Measurements from ENCODE around the gene MMS19.
"Not testable (repeated sequence)": the region's sequence is repeated elsewhere in the genome, so short reads cannot be mapped to it uniquely, and the experiment has no call there.

The MMS19 gene

GRCh38 chr10:97425964-97426775, 72.1 kb downstream of the MMS19 start, which contains the start of gene PGAM1:
Gene PGAM1, plus strand, starts transcription at chr10:97426191. Its CDS starts 117 bp downstream, at chr10:97426308.
- peak; percentile 49 for DNase-seq

DNA sequence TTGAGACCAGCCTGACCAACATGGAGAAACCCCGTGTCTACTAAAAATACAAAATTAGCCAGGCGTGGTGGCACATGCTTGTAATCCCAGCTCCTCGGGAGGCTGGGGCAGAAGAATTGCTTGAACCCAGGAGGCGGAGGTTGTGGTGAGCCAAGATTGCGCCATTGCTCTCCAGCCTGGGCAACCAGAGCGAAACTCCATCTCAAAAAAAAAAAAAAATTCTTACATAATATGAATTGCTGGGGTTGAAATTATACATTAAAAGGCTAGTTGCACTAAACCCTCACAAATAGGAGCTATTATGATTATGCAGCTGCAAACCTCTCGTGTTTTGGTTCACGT, 74.5 kb downstream of the MMS19 start:
- not testable (repeated sequence) for DNase-seq

GRCh38 chr10:97416565-97416964, 81.7 kb downstream of the MMS19 start:
- DNase-seq, result no peak

GRCh38 chr10:97412891-97413304, 85.3 kb downstream of the MMS19 start:
- no peak for DNase-seq

GRCh38 chr10:97411406-97411805, 86.8 kb downstream of the MMS19 start:
- DNase-seq, result no peak

GRCh38 chr10:97408496-97408992, 89.7 kb downstream of the MMS19 start:
- DNase-seq, result no peak
